GM23248 (cell line): ENCODE measurements around the gene KCNH3.

Experiments
- EZH2 ChIP-seq: fragments of 200-600 bp; sonication (generic); IDR thresholded peaks from 2 replicates; pipeline ENCODE4 v1.6.1; 2018; ENCODE audit warnings: antibody characterized with exemption, mild to moderate bottlenecking; ENCODE audit not compliant: insufficient read depth, poor library complexity, severe bottlenecking
- EZH2phosphoT487 ChIP-seq: fragments of 200-600 bp; sonication (generic); IDR thresholded peaks from 2 replicates; pipeline ENCODE4 v1.6.1; 2018; ENCODE audit warnings: antibody characterized with exemption, moderate library complexity, mild to moderate bottlenecking, low read depth; ENCODE audit not compliant: insufficient read depth

- TF ChIP-seq EZH2 (no peak), EZH2phosphoT487 (no peak)
Measured at GRCh38 chr12:49582201-49582600, 43.4 kb downstream of the KCNH3 start.
